ENCODE measurements around the gene POLR3GL. TPM values are rescaled to one million over a fixed set of nuclear protein-coding genes. Genes with fewer than 3 reads are reported as not detected.
A peak's percentile ranks its signal among the peaks of the same experiment; 100 is the strongest.

POLR3GL gene
- total RNA-seq, 1 experiment from 2014 or later: 7.9 TPM

DNA sequence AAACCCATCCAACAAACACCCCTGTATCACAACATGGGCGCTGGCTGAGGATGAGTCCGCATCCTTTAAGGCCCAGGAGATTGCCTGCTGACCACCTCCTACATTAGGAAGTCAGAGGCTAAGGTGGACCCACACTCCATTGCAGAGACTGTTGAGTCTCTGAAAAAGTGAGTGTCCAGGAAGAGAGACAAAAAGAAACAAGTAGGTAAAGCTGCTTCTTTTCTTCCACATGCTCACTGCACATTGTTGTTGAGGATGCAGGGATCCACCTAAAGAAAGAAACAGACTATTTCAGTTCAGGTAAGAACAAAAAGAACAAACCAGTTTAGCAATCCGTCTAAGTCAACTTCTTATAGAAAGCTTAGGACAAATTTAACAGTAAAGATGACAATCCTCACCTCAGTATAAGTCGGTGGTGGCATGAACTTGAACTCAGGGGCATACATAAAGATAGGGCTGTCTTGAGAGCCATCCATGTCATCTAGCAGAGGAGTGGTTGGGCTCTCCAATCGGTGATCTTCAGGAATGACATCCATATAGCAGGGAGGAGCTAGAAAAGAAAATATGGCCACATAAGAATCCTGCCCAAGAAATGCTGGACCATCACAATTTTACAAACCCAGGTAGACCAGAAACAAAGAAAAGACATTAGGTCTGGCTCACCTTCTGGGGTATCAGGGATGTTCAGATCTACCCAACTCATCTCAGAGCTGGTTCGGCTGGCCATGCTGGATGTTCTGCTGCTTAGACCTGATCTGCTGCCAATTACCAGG, 29.3 kb downstream of the POLR3GL start:
- TF ChIP-seq, protein P1, sequence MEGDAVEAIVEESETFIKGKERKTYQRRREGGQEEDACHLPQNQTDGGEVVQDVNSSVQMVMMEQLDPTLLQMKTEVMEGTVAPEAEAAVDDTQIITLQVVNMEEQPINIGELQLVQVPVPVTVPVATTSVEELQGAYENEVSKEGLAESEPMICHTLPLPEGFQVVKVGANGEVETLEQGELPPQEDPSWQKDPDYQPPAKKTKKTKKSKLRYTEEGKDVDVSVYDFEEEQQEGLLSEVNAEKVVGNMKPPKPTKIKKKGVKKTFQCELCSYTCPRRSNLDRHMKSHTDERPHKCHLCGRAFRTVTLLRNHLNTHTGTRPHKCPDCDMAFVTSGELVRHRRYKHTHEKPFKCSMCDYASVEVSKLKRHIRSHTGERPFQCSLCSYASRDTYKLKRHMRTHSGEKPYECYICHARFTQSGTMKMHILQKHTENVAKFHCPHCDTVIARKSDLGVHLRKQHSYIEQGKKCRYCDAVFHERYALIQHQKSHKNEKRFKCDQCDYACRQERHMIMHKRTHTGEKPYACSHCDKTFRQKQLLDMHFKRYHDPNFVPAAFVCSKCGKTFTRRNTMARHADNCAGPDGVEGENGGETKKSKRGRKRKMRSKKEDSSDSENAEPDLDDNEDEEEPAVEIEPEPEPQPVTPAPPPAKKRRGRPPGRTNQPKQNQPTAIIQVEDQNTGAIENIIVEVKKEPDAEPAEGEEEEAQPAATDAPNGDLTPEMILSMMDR (conservative IDR thresholded peaks at IDR 0.05): no peak
- Histone ChIP-seq H3K79me1 (ENCODE audit: insufficient read depth, low read depth, low read length, poor library complexity, severe bottlenecking) (peaks cover 7% of the 10 kb centered on the region), H3T11ph (ENCODE audit: low read length) (no peak overlapping the region), H2BK20ac (ENCODE audit: low read depth, low read length, poor library complexity, severe bottlenecking) (no peak overlapping the region), H3K9ac (ENCODE audit: extremely low read depth, insufficient read length, low read length) (no peak overlapping the region), H3K23ac (ENCODE audit: insufficient read length, low read depth, low read length) (no peak overlapping the region), H4K5ac (ENCODE audit: insufficient read length, low read depth, low read length) (no peak overlapping the region), H4K91ac (ENCODE audit: insufficient read length, low read depth, low read length) (no peak overlapping the region), H3K4me2 (ENCODE audit: insufficient read depth, insufficient read length, low read length) (peak overlapping the region; percentile 92), H2BK12ac (ENCODE audit: insufficient read length, low read depth, low read length) (no peak overlapping the region), H3K79me2 (ENCODE audit: insufficient read depth, low read length) (peaks cover 3% of the 10 kb centered on the region; the same call in 1 of the 2 replicates), H3K4ac (ENCODE audit: low read depth, low read length) (no peak overlapping the region), H3K4me1 (ENCODE audit: insufficient read depth, low read length) (peaks cover 2% of the 10 kb centered on the region; the same call in 1 of the 2 replicates), H2AK5ac (ENCODE audit: insufficient read length, low read length) (no peak overlapping the region), H2BK120ac (ENCODE audit: low read depth, low read length, poor library complexity, severe bottlenecking) (no peak overlapping the region), H3K56ac (ENCODE audit: insufficient read length, low read depth, low read length) (no peak overlapping the region), H4K20me1 (ENCODE audit: control insufficient read depth, insufficient read depth, insufficient read length) (no peaks in the 10 kb centered on the region), H3K23me2 (ENCODE audit: insufficient read length, low read depth, low read length, poor library complexity, severe bottlenecking) (peaks cover 19% of the 10 kb centered on the region), H3K14ac (ENCODE audit: insufficient read depth, low read length) (no peak overlapping the region), H3K27ac (ENCODE audit: insufficient read length, low read depth, low read length) (no peak overlapping the region), H3K9me3 (ENCODE audit: control insufficient read depth, low read depth, low read length) (no peaks in the 10 kb centered on the region), H2AFZ (ENCODE audit: low read length) (no peak overlapping the region), H3K27me3 (ENCODE audit: insufficient read depth, low read length) (no peaks in the 10 kb centered on the region), H3K18ac (ENCODE audit: insufficient read length, low read depth, low read length) (no peak overlapping the region), H2BK5ac (ENCODE audit: insufficient read length, low read length) (no peak overlapping the region), H2BK15ac (ENCODE audit: low read depth, low read length) (no peak overlapping the region), H4K8ac (replicated peaks; ENCODE audit: insufficient read length, low read depth, low read length) (no peak overlapping the region)
- DNase-seq: no peak
- H3K27ac Mint-ChIP-seq: peak overlapping the region in 2 of 3 experiments; percentile 12 to 96; a peak in 3 of 7 replicates
- peaks cover 32 to 43% (median 32%) of the 10 kb centered on the region in 3 experiments for H3K36me3 Mint-ChIP-seq (ENCODE audit: insufficient read depth in 1 of 3, low read depth in 3 of 3)
- H3K27me3 Mint-ChIP-seq (ENCODE audit: low read depth): no peaks in the 10 kb centered on the region
- peak overlapping the region; percentile 87 to 99 for H3K4me3 Mint-ChIP-seq
- peaks cover 0 to 3% of the 10 kb centered on the region in 2 experiments; a peak in 2 of 5 replicates for H3K9me3 Mint-ChIP-seq
- peaks cover 40 to 50% of the 10 kb centered on the region in 2 experiments for H3K4me1 Mint-ChIP-seq
- WGBS (ENCODE audit: extremely low coverage, insufficient read length, low lambda C conversion rate): no CpG with 5 or more reads among the region's 6 CpGs

Data from H9 (cell line).